ENCODE results near the gene NOX5.

DNA sequence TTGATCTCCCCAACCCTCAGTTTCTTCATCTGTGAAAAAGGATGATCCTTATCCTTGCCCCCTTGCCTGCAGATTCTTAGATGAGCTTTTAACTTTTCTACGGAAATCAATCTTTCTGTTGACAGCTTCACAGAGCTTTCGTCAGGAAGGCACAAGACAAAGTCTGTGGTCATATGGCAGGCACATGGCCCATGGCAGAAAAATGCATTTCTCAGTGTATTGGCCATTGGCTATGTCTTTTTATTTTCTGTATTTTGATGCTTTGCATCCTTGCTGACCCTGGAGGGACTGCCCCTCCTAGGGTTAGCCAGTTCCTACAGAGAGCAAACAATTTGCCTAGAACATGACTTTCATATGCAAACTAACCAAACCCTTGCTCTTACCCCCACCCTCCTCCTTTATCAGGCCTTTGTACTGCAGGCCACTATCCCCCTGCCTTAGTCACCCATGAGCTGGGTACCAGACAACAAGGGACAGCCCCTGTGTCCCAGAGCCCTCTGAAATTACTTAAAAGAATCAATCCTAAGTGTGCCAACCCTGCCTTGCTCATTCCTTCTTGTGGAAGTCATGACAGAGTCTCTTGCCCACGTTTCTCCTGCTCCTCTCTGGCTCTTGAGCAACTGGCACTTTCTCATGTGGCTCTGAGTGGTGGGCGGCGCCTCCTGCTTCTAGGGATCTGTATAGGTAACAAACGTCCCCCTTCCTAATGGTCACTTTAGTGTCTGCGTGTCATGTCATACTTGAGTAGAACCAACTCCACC lies 24.1 kb upstream of the NOX5 start:
- TF ChIP-seq, protein P1, sequence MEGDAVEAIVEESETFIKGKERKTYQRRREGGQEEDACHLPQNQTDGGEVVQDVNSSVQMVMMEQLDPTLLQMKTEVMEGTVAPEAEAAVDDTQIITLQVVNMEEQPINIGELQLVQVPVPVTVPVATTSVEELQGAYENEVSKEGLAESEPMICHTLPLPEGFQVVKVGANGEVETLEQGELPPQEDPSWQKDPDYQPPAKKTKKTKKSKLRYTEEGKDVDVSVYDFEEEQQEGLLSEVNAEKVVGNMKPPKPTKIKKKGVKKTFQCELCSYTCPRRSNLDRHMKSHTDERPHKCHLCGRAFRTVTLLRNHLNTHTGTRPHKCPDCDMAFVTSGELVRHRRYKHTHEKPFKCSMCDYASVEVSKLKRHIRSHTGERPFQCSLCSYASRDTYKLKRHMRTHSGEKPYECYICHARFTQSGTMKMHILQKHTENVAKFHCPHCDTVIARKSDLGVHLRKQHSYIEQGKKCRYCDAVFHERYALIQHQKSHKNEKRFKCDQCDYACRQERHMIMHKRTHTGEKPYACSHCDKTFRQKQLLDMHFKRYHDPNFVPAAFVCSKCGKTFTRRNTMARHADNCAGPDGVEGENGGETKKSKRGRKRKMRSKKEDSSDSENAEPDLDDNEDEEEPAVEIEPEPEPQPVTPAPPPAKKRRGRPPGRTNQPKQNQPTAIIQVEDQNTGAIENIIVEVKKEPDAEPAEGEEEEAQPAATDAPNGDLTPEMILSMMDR (IDR thresholded peaks at IDR 0.05; ENCODE audit: insufficient read depth, low read depth, low read length): no peak
- no peak for TF ChIP-seq EZH2 (IDR thresholded peaks at IDR 0.05; ENCODE audit: insufficient read depth, low read length)
